ENCODE data around the gene ARPC1A. TPM values are rescaled to one million over a fixed set of nuclear protein-coding genes. Genes with fewer than 3 reads are reported as not detected.
A peak's percentile ranks its signal among the peaks of the same experiment; 100 is the strongest.

The ARPC1A gene
- total RNA-seq, 2 experiments from 2014 or later, result 71.8 to 108 TPM

GRCh38 chr7:99390941-99391602, 65.4 kb downstream of the ARPC1A start:
- CTCF ChIA-PET (ENCODE audit: unreplicated experiment), result no interaction called here
- H3K79me2 ChIP-seq (ENCODE audit: insufficient read depth, low read depth, low read length), result no peaks in the 10 kb centered on the region

DNA sequence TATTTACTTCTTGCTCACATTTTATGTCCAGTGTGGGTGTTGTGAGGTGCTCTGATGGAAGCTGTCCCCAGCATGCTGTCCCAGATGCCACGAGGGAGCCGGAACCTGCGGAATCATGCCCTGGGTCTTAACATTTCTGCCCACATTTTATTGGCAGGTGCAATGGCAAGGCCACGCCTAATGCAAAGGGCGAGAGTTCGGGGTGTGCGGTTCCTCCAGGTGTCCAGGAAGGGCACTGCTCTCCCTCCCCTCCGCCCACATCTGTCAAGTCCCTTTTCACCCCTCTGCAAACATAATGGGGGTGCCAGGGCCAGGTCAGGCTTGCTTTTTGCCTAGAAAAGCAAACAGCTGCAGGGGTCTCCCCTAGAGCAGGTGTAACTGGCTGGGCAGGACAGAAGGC, 66.3 kb downstream of the ARPC1A start:
- no peak for DNase-seq (ENCODE audit: low spot score)
- Histone ChIP-seq H2AFZ (ENCODE audit: low read length) (no peak overlapping the region), H3K4me2 (ENCODE audit: low read length) (peak overlapping the region; percentile 57), H3K4me1 (ENCODE audit: insufficient read depth, low read length, poor library complexity, severe bottlenecking) (peaks cover 15% of the 10 kb centered on the region), H3K36me3 (ENCODE audit: insufficient read depth, low read length) (peaks cover 92% of the 10 kb centered on the region), H4K20me1 (ENCODE audit: insufficient read depth, low read length) (peaks cover 6% of the 10 kb centered on the region; the same call in 1 of the 2 replicates), H3K9me2 (ENCODE audit: insufficient read depth, low read length) (no peaks in the 10 kb centered on the region), H3K79me2 (ENCODE audit: insufficient read depth, low read depth, low read length) (no peaks in the 10 kb centered on the region), H3K9me3 (ENCODE audit: low read length) (no peaks in the 10 kb centered on the region), H3K27ac (ENCODE audit: low read depth, low read length, poor library complexity, severe bottlenecking) (no peak overlapping the region), H3K4me3 (ENCODE audit: low read depth, low read length, poor library complexity, severe bottlenecking) (peak overlapping the region; percentile 41)
- intact Hi-C loops (cut with micrococcal nuclease; ENCODE audit: unreplicated experiment), result no loop called here
- ChIA-PET POLR2A (interaction anchor here (0.5 to 0.8 kb wide), 2 partner anchors 10 to 56 kb away, joined by 3 read pairs; no protein-coding TSS in a partner anchor), CTCF (ENCODE audit: unreplicated experiment) (interaction anchor here (1.1 kb wide), 1 partner anchor 19 kb away, joined by 6 read pairs; no protein-coding TSS in a partner anchor)
- no peak for TF ChIP-seq CTCF (conservative IDR thresholded peaks at IDR 0.05; ENCODE audit: low read length)
- no peak for TF ChIP-seq EZH2phosphoT487 (IDR thresholded peaks at IDR 0.05; ENCODE audit: borderline replicate concordance, low read depth, low read length)
- BruUV-seq (replicated peaks), result no TSS peak

More at GRCh38 chr7:99390941-99391602, 65.4 kb downstream of the ARPC1A start:
- intact Hi-C loops (cut with micrococcal nuclease; ENCODE audit: unreplicated experiment), result no loop called here
- Histone ChIP-seq H3K9me3 (ENCODE audit: low read length) (no peaks in the 10 kb centered on the region), H3K4me1 (ENCODE audit: insufficient read depth, low read length, poor library complexity, severe bottlenecking) (peaks cover 15% of the 10 kb centered on the region), H2AFZ (ENCODE audit: low read length) (no peak overlapping the region), H3K4me3 (ENCODE audit: low read depth, low read length, poor library complexity, severe bottlenecking) (no peak overlapping the region), H3K36me3 (ENCODE audit: insufficient read depth, low read length) (peaks cover 94% of the 10 kb centered on the region), H3K4me2 (ENCODE audit: low read length) (no peak overlapping the region), H3K9me2 (ENCODE audit: insufficient read depth, low read length) (no peaks in the 10 kb centered on the region), H4K20me1 (ENCODE audit: insufficient read depth, low read length) (peaks cover 6% of the 10 kb centered on the region; the same call in 1 of the 2 replicates), H3K27ac (ENCODE audit: low read depth, low read length, poor library complexity, severe bottlenecking) (no peak overlapping the region)
- BruUV-seq (replicated peaks), result no TSS peak
- no peak for DNase-seq (ENCODE audit: low spot score)
- TF ChIP-seq EZH2phosphoT487 (IDR thresholded peaks at IDR 0.05; ENCODE audit: borderline replicate concordance, low read depth, low read length) (no peak), CTCF (conservative IDR thresholded peaks at IDR 0.05; ENCODE audit: low read length) (no peak)
- POLR2A ChIA-PET, result interaction anchor here (0.5 to 0.7 kb wide), 4 partner anchors 12 to 1475 kb away, joined by 3 to 4 read pairs (median 4); no protein-coding TSS in a partner anchor
